RKO (cell line): Measurements from ENCODE around the gene GPC5.
"Not testable (repeated sequence)": the region's sequence is repeated elsewhere in the genome, so short reads cannot be mapped to it uniquely, and the experiment has no call there.

Source experiments
- DNase-seq: peaks from one replicate; pipeline ENCODE4 v3.0.0-alpha.2; 2016; ENCODE audit warnings: low spot score

The GPC5 gene

DNA sequence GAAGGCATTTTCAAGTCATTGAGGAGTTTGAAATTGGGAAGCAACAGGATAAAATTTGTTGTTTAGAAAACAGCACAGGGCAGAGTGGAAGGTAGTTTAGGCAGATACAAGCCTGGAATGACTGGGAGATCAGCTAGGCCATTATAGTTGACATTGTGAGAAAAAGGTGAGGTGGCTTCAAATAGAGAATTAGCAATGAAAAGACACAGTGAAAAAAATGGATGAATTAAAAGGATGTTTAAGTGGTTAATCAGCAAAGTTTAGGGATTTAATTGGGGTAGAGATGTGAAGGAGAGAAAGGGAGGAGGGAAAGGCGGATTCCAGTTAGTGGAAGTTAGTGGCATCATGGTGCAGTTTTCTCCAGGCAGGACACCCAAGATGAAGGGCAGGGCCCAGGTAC, 1257.7 kb downstream of the GPC5 start:
- no peak for DNase-seq

DNA sequence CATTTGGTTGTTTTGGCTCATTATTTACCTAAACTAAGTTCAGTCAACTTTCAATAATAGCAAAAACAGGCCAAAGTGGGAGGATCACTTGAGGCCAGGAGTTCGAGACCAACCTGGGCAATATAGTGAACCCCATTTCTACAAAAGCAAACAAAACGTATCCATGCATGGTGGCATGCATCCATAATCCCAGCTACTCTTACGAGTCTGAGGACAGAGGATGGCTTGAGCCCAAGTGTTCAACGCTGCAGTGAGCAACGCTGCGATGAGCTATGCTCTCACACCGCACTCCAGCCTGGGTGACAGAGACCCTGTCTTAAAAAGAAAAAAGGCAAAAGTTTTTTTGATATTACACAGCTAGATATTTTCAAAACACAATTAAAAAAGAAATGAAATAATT, 1258.2 kb downstream of the GPC5 start:
- DNase-seq: no peak

DNA sequence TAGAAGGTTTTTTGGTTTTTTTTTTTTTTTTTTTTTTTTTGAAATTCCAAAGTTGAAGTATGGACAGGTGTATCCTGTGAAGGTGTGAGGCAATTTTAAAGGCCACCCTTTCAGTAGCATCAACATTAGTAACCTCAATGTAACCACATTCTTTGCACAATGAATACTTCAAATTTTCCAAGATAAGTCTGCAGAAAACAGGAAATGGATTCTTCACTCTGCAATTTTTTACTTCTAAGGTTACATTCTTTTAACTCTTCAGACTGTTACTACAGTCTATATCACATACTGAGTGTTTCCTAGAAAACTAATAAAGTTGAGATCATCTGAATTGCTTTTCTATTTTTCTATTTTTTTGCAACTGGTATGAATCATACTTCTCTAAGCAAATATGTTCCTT, 1259.1 kb downstream of the GPC5 start:
- DNase-seq: no peak

DNA sequence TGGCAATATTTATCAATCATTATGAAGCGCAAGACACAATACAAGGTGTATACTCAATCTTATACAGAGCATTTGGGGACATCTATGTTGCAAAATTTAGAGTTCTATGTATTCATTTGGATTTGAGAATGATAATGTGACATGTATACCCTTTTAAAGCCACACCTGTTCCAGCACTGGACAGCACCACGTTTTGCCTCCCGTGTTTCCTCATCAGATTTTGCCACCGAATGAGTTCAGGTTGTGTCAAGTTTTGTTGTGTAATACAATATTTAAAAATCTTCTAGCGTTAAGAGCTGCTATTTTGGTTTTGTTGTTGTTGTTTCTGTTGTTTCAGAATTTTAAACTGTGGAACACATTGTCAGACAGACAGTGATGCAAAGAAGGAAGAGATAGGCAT, 1259.9 kb downstream of the GPC5 start:
- DNase-seq: no peak

DNA sequence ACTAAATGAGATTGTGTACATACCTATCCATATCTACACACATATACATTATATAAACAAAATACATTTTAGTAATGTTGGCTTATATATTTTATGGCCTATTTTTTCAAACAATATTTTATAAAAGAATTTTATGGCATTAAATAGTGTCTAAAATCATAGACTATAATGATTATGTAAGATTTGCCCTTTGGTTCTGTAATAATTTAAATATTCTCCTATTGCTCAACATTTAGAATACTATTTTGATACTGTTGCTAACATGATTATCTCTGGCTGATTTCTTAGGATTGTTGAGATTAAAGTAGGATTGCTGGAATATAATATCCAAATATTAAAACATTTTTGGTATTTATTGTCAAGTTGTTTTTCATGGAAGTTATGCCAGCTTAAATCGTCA, 1263.0 kb downstream of the GPC5 start:
- no peak for DNase-seq

DNA sequence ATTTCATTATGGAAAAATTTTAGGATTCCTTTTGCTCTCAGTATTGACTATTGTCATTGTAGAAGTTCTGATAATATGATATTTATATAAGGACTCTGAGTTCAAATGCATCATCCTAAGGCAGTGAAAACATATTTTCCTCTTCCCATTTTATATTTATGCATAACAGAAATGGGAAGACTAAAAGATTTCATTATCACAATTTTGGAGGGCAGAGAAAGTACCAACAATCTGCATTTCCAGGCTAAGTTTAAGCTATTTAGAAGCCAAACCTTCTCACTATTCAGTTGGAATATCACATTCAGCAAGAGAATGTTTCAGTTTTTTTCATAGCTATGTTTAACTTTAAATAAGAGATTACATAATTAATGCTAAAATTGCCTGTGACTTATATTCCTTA, 1269.7 kb downstream of the GPC5 start:
- DNase-seq: no peak

DNA sequence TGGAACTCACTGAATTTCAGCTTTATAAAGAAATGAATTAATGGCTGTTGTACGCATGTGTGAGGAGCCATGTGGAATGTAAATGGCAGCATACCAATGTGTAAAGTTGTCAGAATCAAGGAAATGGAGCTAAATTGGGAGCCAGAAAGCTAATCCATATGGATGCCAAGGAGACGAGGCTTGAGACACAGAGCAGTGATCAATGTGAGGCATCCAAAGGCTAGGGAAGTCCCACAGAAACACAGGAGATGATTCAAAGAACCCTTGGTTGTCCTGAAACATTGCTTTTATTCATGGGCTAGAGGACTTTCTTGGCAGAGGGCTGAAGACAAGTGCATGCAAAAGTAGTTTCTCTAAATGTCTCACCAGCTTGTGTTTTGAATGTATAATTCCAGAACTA, 1271.7 kb downstream of the GPC5 start:
- no peak for DNase-seq

DNA sequence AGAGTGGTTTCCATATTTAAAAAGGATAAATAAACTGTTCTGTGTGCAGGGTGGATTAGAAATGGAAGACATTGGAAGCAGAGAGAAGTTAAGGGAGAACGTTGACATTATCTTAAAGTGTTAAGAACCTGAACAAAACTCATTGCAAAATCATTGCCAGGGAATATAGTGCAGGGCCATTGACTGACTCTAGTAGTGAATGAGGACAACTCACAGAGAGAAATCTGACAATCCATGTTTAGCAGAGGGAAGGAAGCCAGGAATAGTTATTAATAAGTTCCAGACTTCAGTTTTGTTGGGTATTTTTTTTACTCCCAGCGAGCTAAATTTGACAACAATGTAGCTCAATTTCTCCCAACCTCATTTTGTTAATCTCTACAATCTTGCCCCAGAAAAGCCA, 1273.4 kb downstream of the GPC5 start:
- no peak for DNase-seq

DNA sequence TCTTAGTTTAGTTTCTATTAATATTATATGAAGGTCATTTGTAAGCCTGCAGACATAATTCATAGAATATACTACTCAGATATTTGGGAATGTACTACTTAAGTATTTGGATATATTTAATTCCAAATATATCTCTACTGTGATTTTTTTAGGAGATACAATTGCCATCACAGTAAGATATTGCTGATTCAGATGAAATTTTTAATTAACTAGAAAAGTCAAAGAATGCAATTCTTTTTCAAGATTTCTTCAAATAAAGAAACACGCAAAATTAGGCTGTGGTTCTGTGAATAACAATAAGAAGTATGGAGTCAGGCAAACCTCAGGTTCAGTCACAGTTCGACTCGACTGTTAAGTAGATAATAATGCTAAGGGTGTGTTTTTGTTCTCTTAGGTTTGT, 1277.8 kb downstream of the GPC5 start:
- DNase-seq: no peak

DNA sequence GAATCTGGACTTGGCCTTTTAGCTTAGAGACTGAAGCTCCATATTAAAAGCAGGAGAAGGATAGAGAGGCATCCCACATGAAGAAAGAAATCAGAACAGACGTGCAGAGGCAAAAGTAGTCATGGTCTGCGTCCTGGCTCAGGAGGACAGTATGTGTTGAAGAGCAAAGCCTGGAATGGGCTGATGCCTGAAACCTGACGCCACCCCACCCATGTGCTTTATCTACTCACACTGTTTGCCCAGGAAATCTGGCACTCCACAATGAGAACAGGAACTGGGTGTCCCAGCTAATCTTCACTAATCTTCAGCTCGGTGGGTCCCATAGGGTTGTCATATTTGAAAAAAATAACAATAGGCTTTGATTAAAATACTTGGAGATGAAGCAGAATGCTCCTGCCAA, 1279.2 kb downstream of the GPC5 start:
- DNase-seq: no peak

DNA sequence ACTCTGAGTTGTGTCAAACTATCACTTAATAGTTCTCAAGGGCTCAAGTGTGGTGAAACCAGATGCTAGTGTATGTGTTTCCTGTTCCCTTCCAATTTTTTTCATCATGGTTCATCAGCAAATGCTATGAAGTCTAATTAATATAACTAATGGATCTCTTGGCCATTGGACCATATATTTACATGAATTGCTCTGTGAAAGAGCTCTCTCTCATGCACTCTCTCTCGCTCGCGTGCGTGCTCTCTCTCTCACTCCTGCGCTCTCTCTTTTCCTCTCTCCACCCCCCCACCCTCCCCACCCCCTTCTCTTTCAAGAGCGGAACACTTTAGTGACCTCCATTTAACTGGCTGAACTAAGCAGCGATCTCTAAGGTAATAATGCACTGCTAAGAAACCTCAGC, 1281.2 kb downstream of the GPC5 start:
- no peak for DNase-seq

DNA sequence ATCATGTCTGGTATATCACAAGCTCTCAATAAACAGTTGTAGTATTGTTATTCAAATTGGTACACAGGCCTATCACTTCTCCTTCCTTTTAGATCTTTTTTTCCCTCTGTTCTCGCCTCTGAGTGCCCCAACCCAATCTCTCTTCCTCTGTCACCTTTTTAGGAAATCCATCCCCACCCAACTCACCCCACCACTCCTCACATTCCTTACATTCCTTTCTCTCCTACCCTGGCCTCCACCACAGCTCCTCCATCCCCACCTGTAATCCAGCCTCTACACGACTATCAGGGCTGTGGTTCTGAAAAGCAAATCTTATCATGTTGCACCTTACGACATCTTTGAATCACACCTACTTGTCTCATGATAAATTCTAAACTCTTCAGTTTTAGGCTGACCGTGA, 1282.8 kb downstream of the GPC5 start:
- DNase-seq: no peak

DNA sequence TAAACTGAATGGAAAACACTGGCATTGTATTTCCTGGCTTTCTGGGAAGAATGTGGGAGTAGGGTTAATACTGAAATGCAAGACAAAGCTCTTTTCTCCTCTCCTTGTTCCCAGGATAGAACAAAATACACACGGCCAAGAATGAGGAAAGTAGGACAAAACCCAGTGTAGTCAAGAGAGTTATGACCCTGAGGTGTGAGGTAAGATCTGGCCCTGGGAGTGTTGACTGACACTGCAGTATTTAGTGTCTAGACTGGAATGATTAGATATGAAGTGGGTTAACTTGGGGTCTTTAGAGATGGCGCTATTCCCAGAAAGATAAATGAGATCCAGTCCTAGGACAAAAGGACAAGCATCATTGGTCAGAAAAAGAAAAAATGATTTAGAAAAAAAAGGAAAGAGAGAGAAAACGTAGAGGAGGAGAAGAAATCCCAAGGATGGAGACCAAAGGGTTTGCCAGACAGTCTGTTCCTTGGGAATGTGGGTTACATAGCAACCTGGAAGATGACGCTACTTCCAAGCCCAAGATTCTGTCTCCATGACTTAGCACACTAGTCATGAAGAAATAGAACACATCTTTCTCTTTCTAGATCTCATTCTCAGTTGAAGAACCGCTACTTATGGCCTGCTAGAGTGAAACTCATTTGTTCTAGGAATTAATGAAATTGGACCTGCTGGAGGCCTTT, 1284.6 kb downstream of the GPC5 start:
- DNase-seq: no peak

DNA sequence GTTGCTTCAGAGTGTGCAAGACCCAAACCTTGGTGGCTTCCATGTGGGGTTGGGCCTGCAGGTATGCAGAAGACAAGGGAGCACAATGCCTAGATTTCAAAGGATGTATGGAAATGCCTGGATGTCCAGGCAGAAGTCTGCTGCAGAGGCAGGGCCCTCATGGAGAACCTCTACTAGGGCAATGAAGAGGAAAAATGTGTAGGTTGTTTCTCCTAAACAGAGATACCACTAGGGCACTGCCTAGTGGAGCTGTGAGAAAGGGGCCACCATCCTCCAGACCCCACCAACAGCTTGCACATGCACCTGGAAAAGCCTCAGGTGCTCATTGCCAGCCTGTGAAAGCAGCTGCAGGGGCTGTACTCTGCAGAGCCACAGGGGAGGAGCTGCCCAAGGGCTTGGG, 1295.6 kb downstream of the GPC5 start:
- DNase-seq: no peak

DNA sequence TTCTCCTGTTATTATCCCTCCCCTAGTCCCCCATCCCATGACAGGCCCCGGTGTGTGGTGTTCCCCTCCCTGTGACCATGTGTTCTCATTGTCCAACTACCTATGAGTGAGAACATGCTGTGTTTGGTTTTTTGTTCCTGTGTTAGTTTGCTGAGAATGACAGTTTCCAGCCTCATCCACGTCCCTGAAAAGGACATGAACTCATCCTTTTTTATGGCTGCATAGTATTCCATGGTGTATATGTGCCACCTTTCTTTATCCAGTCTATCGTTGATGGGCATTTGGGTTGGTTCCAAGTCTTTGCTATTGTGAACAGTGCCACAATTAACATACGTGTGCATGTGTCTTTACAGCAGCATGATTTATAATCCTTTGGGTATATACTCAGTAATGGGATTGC, 1297.4 kb downstream of the GPC5 start:
- not testable (repeated sequence) for DNase-seq

DNA sequence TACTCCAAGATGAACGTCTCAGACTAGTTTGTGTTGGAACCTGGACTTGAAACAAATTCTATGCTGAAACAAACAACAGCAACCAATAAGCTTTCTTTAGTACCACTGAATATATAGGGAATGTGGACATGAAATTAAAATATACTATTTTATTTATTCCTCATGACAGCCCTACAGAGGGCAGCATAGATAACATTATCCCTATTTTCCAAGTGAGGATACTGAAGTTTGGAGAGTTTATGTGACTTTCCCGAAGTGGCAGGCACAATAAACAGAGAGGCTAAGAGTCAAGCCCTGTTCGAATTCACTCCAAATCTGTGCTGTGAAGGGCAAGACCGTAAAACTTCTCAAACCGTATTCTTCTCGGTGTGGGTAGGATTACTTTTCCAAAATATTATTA, 1318.3 kb downstream of the GPC5 start:
- peak; percentile 14 for DNase-seq

DNA sequence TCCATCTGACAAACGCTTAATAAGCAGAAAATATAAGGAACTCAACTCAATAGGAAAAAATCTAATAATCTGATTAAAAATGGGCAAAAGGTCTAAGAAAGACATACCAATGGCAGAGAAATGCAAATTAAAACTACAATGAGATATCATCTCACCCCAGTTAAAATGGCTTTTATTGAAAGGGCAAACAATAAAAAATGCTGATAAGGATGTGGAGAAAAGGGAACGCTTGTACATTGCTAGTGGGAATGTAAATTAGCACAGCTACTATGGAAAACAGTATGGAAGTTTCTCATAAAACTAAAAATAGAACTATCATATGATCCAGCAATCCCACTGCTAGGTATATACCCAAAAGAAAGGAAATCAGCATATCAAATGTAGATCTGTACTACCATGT, 1319.4 kb downstream of the GPC5 start:
- DNase-seq: no peak

DNA sequence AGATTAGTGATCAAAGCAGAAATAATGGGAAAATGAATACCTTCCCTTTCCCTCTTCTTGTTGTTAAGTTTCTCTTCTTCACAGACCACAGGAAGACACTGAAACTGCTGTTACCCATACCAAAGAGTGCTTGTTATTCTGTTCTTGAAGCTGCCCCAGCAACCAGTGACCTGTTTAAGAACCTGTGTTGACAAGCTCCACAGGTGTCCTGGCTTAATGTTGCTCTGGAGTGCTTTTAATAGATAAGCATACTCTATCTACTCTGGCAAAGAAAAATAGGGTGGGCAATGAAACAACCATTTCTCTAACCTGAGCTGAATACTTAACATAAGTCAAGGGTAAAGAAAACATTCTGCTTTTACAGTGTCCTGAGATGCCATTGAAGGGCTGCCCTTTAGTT, 1321.4 kb downstream of the GPC5 start:
- no peak for DNase-seq

DNA sequence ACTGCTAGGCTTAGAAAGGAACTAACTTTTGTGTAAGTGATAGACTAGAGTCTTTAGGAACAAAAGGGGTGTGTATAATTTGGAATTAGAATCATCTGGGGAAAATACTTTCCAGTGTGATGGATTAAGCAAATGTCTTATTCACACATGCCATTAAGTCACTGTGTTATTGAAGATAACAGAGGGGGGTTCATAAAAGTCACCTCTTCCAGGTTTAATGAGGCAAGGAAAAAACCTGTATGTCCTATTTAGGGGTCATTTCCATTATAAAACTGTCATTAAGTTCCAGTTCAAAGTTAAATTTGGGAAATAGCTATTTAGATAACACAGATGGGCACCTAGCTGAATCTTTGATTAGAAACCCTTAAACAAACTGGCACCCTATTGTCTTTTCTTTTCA, 1323.2 kb downstream of the GPC5 start:
- no peak for DNase-seq

DNA sequence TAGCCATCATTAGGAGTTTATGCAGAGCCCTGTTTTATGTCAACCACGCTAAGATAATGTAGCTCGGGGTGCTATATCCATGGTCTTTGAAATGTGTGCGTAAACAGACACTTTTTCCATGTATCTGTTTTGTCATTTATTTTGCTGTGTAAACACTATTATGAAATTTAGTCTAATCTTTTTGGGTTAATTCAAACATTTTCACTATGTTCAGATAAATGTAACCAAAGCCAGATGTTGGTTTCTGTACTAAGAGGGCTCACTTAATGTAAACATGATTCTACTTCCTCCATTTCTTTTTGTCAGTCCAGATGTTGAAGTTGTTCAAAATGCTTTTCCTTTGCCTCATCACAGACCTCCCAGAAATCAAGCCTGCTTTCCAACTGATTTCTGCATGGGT, 1328.7 kb downstream of the GPC5 start:
- no peak for DNase-seq

DNA sequence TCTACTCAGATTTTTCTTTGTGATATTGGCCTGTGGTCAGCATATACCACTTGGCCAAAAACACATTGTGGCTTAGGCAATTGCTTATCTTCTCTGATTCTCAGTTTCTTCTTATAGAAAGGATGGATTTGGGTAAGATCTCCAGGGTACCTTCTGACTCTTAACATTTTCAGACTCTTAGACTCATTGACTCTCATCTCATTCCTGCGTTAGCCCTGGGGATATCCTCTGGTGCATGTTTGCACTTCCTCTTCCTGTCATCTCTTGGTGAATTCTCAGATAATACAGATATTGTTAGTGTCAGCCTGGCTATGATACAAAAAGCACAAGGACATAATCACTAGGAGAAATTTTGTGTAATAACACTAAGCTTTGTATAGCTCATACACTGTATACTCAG, 1335.6 kb downstream of the GPC5 start:
- DNase-seq: no peak

DNA sequence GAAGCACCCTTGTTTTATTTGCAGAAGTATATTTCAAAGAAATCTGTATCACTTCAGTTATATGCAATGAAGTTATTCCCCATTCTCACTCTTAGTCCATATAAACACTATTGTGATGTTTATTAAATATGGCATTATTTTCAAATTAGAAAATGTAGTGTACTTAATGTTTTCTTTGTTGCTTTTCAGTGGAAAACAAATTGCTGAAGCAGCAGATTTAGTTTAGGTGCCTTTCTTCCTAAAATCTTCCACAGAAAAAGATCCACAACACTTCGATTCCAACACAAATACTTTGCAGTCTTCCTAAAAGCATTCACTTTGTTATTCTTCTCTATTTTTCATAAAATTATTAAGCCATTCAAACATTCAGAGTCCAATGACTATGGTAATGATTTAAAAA, 1336.1 kb downstream of the GPC5 start:
- no peak for DNase-seq

DNA sequence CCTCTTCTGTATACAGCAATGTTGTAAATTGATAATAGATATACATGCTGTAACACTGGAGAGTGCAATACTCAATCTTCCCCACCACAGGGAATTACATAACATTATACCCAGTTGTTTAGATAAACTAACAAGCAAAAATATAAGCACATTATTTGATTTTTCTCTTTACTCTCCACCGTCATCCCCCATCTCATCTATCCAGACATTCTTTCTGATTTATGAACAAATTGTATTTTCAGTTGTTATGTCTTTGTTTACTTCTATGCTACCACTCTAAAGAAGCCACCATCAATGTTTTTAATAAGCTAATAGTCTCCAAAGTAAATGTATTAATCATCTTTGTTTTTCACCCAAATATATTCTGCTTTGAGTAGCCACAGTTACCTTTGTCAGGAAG, 1337.5 kb downstream of the GPC5 start:
- DNase-seq: no peak

DNA sequence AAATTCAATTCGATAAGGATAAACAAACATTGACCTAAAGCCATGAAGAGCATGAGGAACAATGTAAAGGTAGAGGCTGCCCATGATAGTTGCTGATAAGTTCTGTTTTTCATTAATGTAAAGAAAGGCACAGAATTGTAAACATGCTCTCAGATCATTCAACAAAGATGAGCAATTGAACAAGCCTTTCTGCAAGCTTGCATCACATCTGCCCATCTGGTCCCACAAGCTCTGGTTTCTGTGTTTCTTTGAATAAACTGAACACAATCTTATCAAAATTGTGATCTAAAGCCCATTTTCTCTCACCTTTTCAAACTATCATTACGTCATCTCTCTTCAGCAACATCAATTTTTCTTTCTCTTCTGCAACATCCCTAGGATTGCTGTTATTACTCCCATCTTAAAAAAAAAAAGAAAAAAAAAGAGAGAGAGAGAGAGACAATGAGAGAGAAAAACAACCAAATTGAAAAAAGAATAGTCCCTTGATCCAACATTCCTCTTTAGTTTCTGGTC, 1340.9 kb downstream of the GPC5 start:
- DNase-seq: no peak

DNA sequence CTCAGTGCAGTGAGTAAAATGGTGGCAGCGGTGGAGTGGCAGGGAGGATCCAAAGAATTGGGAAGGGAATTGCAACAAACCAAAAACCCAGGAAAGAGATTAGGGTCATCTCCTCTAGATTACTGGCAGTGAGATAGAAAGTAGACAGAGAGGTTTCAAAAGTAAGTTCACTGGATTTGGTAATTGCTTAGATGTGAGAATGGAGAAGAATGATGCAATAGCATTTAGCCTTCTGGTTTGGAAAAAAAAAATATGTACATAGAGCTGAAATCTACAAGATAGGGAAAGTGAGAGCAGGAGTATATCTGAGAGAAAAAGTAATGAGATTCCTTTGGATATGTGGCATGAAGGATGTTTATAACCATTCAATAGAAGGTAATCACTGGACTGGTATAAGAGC, 1345.6 kb downstream of the GPC5 start:
- no peak for DNase-seq
